GM04504 (cell line): ENCODE data around the gene FEN1.

ENCODE experiments used
- DNase-seq: peaks from one replicate; pipeline ENCODE4 v3.0.0-alpha.2; 2012; ENCODE audit warnings: low read depth

The FEN1 gene

GRCh38 chr11:61757213-61757862 lies 35.4 kb upstream of the FEN1 start:
- no peak for DNase-seq

DNA sequence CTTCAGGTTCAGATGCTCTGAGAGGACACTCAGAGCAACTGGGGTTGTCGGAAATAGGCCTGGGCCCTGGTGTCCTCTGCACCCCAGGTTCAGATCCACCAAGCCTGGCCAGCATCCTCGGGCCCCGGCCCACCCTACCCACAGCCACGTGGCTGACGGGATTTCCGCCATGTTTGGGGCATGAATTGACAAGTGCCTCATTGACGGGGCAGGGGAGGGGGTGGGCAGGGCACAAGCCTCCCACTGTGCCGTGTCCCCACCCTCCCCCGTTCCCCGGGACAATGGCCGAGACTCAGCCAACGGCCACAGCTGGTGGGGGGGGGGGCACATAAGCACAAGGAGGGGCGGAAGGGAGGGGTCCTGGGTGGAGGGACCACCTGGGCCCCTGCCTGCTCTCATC lies 31.8 kb upstream of the FEN1 start:
- DNase-seq = no peak

GRCh38 chr11:61761440-61762222 lies 31.1 kb upstream of the FEN1 start:
- DNase-seq = no peak

- no peak for DNase-seq
Observed at GRCh38 chr11:61762223-61762615, 30.5 kb upstream of the FEN1 start.

GRCh38 chr11:61762798-61763197 lies 29.9 kb upstream of the FEN1 start:
- DNase-seq = no peak

GRCh38 chr11:61763930-61764605 lies 28.6 kb upstream of the FEN1 start:
- DNase-seq = no peak

- DNase-seq = no peak
Observed at GRCh38 chr11:61764606-61765260, 28.0 kb upstream of the FEN1 start.

- DNase-seq = no peak
Observed at GRCh38 chr11:61765550-61766253, 27.0 kb upstream of the FEN1 start.

DNA sequence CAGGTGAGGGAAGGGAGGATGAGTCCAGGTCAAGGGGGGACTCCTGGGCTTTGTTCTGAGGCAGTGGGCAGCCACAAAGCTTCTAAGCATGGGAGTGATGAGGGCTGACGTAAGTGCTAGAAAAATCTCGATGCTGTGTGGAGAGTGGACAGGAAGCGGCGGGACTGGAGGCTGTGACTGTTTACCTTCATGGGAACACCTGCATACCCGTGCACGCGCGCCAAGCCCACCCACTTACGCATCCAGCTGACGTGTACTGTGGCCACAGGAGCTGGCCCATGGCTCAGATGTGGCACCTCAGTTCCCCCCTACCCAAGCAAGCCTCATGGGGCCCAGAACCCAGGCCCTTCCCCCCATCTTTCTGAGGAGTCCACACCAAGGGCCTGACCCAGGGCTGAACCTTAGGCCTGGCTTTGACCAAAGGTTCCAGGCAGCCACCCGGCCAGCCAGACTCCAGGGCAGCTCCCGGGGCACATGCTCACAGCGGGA lies 26.3 kb upstream of the FEN1 start:
- DNase-seq = no peak

- no peak for DNase-seq
Observed at GRCh38 chr11:61768376-61769076, 24.2 kb upstream of the FEN1 start.

DNA sequence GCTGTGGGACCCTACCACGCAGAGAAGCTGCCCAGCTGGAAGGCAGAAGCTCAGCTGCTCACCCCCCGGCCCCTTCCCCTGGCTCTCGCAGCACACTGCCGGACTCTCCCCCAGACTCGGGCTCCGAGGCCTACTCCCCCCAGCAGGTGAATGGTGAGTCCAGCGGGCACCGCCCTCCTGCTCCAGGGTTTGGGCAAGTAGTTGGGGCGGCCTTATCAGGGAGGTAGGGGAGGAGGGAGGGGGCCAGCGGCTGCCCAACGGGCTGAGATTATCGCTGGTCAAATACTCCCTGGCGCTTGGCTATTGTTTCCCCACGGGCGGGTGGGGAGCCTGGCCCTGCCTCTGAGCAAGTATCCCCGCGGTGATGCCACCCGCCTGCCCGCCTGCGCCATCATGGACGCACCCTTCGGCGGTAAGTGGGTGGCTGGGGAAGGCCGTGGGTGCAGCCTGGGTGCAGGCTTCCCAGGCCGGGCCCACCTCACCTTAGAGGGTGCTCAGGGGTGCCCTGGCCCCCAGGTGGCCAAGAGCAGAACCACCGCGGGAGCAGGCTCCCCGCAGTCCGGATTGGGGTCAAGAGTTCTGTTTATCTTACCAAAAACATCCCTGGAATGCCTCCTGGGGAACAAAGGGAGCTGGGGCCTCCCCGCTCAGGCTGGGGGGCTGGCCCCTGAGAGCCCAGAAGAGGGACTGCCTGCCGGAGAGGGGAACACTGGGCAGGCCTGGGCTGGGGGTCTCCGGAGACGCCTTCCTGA lies 23.4 kb upstream of the FEN1 start:
- no peak for DNase-seq

- no peak for DNase-seq
Observed at GRCh38 chr11:61769946-61770683, 22.6 kb upstream of the FEN1 start.

GRCh38 chr11:61771195-61771894 lies 21.4 kb upstream of the FEN1 start:
- DNase-seq = no peak

DNA sequence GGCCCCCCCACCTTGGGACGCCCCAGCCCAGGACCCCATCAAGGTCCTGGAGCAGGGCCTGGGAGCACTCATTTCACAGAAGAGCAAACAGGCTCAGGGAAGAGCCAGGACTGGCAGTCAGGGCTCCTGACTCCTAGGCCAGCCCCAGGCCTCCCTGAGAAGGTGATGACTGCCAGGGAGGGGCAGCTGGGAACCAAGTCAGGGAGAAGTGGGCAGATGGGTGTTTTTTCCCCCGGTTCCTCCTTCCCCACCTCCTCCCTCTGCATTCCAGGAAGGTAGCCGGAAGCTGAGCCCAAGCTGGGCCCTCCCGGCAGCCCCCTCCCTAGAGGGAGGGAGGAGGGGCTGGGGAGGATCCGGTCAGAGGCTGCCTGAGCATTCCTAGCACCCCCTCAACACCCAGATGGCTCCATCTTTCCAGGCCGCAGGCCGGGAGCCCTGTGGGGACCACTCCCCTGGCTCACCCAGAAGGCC lies 20.7 kb upstream of the FEN1 start:
- DNase-seq = no peak

GRCh38 chr11:61773356-61773755 lies 19.4 kb upstream of the FEN1 start:
- no peak for DNase-seq

DNA sequence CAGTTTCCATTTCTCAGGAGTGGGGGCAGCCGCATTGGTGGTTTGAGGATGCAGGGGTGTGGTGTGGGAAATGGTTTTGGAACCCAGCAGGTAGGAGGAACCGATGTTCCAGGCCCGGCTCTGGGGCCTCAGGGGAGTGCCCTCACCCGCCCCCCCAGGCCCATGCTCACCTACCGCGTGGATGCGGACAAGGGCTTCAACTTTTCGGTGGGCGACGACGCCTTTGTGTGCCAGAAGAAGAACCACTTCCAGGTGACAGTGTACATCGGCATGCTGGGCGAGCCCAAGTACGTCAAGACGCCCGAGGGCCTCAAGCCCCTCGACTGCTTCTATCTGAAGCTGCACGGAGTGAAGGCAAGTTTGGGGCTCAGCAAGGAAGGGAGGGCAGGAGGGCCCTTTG lies 18.9 kb upstream of the FEN1 start:
- no peak for DNase-seq

GRCh38 chr11:61774411-61774810 lies 18.3 kb upstream of the FEN1 start:
- no peak for DNase-seq

GRCh38 chr11:61775106-61775505 lies 17.6 kb upstream of the FEN1 start:
- DNase-seq = no peak
